ENCODE measurements around the gene CNTNAP5.

GRCh38 chr2:124121106-124121505 lies 96.0 kb downstream of the CNTNAP5 start:
- TF ChIP-seq EZH2 (IDR thresholded peaks at IDR 0.05; ENCODE audit: borderline replicate concordance) (no peak), EZH2phosphoT487 (IDR thresholded peaks at IDR 0.05; ENCODE audit: low read depth, severe bottlenecking, unreplicated experiment) (no peak)
- TF ChIP-seq, protein P1, sequence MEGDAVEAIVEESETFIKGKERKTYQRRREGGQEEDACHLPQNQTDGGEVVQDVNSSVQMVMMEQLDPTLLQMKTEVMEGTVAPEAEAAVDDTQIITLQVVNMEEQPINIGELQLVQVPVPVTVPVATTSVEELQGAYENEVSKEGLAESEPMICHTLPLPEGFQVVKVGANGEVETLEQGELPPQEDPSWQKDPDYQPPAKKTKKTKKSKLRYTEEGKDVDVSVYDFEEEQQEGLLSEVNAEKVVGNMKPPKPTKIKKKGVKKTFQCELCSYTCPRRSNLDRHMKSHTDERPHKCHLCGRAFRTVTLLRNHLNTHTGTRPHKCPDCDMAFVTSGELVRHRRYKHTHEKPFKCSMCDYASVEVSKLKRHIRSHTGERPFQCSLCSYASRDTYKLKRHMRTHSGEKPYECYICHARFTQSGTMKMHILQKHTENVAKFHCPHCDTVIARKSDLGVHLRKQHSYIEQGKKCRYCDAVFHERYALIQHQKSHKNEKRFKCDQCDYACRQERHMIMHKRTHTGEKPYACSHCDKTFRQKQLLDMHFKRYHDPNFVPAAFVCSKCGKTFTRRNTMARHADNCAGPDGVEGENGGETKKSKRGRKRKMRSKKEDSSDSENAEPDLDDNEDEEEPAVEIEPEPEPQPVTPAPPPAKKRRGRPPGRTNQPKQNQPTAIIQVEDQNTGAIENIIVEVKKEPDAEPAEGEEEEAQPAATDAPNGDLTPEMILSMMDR (IDR thresholded peaks at IDR 0.05; ENCODE audit: poor library complexity): no peak
